Measurements from ENCODE around the gene CABLES1. TPM values are rescaled to one million over a fixed set of nuclear protein-coding genes. Genes with fewer than 3 reads are reported as not detected.

CABLES1 gene
- polyA plus RNA-seq, 1 donor, result 11.1 TPM

- Histone ChIP-seq H3K36me3 (ENCODE audit: control insufficient read depth, insufficient read depth, low read length) (peaks cover 3% of the 10 kb centered on the region), H3K27ac (ENCODE audit: low read length) (no peak overlapping the region), H3K27me3 (ENCODE audit: control insufficient read depth, insufficient read depth, low read length) (no peaks in the 10 kb centered on the region), H3K9me3 (ENCODE audit: control insufficient read depth, low read depth, low read length) (no peaks in the 10 kb centered on the region), H3K4me3 (ENCODE audit: low read length) (no peak overlapping the region), H3K4me1 (ENCODE audit: control insufficient read depth, insufficient read depth, low read length) (no peaks in the 10 kb centered on the region)
- 100% methylated on average over 3 of the region's 10 CpGs for WGBS (ENCODE audit: insufficient coverage, low lambda C conversion rate)
- no peak for DNase-seq
Observed at GRCh38 chr18:23204589-23205235, 69.4 kb downstream of the CABLES1 start.

DNA sequence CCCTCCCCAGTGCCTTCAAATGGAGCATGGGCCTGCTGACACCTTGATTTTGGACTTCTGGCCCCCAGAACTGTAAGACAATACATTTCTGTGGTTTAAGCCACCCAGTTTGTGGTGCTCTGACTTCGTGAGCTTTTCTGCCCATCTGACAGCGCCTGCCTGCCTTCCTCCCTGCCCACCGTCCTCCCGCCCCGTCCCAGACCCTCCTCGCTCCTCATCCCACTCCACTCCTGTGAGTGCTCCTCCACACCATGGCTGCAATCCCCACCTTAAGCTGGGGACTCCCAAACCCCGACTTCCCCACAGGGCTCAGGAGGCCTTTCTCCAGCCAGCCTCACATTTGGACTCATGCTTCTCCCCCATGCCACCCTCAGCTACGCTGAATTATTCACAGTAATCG is 70.7 kb downstream of the CABLES1 start:
- no peak for DNase-seq
- Histone ChIP-seq H3K27ac (ENCODE audit: low read length) (no peak overlapping the region), H3K36me3 (ENCODE audit: control insufficient read depth, insufficient read depth, low read length) (peaks cover 5% of the 10 kb centered on the region), H3K4me1 (ENCODE audit: control insufficient read depth, insufficient read depth, low read length) (no peaks in the 10 kb centered on the region), H3K4me3 (ENCODE audit: low read length) (no peak overlapping the region), H3K9me3 (ENCODE audit: control insufficient read depth, low read depth, low read length) (no peaks in the 10 kb centered on the region), H3K27me3 (ENCODE audit: control insufficient read depth, insufficient read depth, low read length) (no peaks in the 10 kb centered on the region)
- no CpG with 5 or more reads among the region's 9 CpGs for WGBS (ENCODE audit: insufficient coverage, low lambda C conversion rate)

DNA sequence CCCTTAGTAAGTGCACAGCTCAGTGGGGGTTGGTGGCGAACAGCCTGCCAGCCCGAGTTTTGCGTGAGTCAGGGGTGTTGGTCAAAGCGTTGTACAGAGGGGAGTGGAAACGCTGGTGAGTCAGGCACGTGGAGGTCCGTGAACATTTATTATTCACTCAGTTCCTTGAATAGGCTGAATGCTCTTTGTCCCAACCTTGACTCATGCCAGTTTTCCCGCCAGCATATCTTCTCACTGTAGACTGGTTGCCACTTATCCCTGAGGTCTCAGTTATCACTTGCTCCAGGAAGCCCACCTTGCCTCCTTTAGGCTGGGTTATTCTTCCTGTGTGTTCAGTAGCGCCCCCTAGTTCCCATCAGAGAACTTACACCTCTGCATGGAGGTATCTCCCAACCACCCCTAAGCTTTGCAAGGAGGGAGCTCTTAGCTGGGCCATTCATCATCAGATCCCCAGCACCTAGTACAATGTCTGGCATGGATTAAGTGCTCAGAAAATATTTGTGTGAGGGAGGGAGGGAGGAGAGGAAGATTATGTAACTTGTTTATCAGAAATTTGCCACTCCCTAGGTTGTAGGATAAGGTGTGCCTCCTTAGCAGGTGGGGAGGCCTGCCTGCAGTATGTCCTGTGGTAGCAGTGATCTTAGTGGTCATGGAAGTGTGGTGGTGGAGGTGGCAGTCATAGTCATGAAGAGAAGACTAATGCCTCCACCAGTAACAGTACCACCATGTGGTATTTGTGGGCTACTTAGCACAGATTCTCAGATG is 72.1 kb downstream of the CABLES1 start:
- Histone ChIP-seq H3K27me3 (ENCODE audit: control insufficient read depth, insufficient read depth, low read length) (no peaks in the 10 kb centered on the region), H3K36me3 (ENCODE audit: control insufficient read depth, insufficient read depth, low read length) (peaks cover 5% of the 10 kb centered on the region), H3K4me3 (ENCODE audit: low read length) (no peak overlapping the region), H3K9me3 (ENCODE audit: control insufficient read depth, low read depth, low read length) (no peaks in the 10 kb centered on the region), H3K27ac (ENCODE audit: low read length) (no peak overlapping the region), H3K4me1 (ENCODE audit: control insufficient read depth, insufficient read depth, low read length) (no peaks in the 10 kb centered on the region)
- DNase-seq, result no peak
- WGBS (ENCODE audit: insufficient coverage, low lambda C conversion rate), result no CpG with 5 or more reads among the region's 9 CpGs

- no peak for DNase-seq
- 100% methylated on average over 1 of the region's 6 CpGs for WGBS (ENCODE audit: insufficient coverage, low lambda C conversion rate)
- H3K9me3 ChIP-seq (ENCODE audit: control insufficient read depth, low read depth, low read length), result no peaks in the 10 kb centered on the region
- no peak overlapping the region for H3K27ac ChIP-seq (ENCODE audit: low read length)
- no peaks in the 10 kb centered on the region for H3K4me1 ChIP-seq (ENCODE audit: control insufficient read depth, insufficient read depth, low read length)
- no peak overlapping the region for H3K4me3 ChIP-seq (ENCODE audit: low read length)
- no peaks in the 10 kb centered on the region for H3K27me3 ChIP-seq (ENCODE audit: control insufficient read depth, insufficient read depth, low read length)
- peaks cover 5% of the 10 kb centered on the region for H3K36me3 ChIP-seq (ENCODE audit: control insufficient read depth, insufficient read depth, low read length)
Observed at GRCh38 chr18:23207994-23208393, 72.7 kb downstream of the CABLES1 start.

DNA sequence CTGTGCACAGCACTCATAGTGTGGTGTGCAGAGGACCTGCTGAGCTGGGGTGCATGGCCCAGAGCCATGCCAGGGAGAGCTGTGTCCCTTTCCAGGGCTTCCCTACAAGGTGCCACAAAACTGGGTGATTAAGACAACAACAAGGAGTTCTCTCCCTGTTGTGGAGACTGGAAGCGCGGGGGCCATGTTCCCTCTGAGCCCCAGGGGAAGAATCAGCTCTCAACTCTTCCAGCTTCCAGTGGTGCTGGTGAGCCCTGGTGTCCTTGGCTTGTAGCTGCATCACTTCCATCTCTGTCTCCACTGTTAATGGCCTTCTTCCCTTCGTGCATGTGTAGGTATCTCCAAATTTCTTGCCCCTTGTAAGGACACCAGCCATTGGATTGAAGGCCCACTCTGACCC is 73.3 kb downstream of the CABLES1 start:
- DNase-seq, result no peak
- H3K4me1 ChIP-seq (ENCODE audit: control insufficient read depth, insufficient read depth, low read length), result no peaks in the 10 kb centered on the region
- H3K27me3 ChIP-seq (ENCODE audit: control insufficient read depth, insufficient read depth, low read length), result no peaks in the 10 kb centered on the region
- H3K27ac ChIP-seq (ENCODE audit: low read length), result no peak overlapping the region
- no peaks in the 10 kb centered on the region for H3K9me3 ChIP-seq (ENCODE audit: control insufficient read depth, low read depth, low read length)
- H3K36me3 ChIP-seq (ENCODE audit: control insufficient read depth, insufficient read depth, low read length), result peaks cover 5% of the 10 kb centered on the region
- no CpG with 5 or more reads among the region's 3 CpGs for whole genome bisulfite sequencing (ENCODE audit: insufficient coverage, low lambda C conversion rate)
- no peak overlapping the region for H3K4me3 ChIP-seq (ENCODE audit: low read length)

DNA sequence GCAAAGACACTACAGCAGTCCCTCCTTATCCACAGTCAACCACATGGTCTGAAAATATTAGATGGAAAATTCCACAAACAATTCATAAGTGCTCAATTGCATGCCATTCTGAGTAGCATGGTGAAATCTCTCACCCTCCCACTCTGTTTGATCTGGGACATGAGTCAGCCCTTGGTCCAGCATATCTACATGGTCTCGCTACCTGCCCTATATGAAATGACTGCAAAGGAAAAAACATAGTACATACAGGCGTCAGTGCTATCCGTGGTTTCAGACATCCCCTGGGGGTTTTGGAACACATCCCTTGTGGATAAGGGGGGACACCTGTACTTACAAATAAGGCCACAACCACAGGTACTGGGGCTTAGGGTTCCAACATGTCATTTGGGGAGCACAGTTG is 73.7 kb downstream of the CABLES1 start:
- Histone ChIP-seq H3K36me3 (ENCODE audit: control insufficient read depth, insufficient read depth, low read length) (peaks cover 5% of the 10 kb centered on the region), H3K4me1 (ENCODE audit: control insufficient read depth, insufficient read depth, low read length) (no peaks in the 10 kb centered on the region), H3K27me3 (ENCODE audit: control insufficient read depth, insufficient read depth, low read length) (no peaks in the 10 kb centered on the region), H3K9me3 (ENCODE audit: control insufficient read depth, low read depth, low read length) (no peaks in the 10 kb centered on the region), H3K27ac (ENCODE audit: low read length) (no peak overlapping the region), H3K4me3 (ENCODE audit: low read length) (no peak overlapping the region)
- no CpG with 5 or more reads among the region's 3 CpGs for WGBS (ENCODE audit: insufficient coverage, low lambda C conversion rate)
- DNase-seq, result no peak

DNA sequence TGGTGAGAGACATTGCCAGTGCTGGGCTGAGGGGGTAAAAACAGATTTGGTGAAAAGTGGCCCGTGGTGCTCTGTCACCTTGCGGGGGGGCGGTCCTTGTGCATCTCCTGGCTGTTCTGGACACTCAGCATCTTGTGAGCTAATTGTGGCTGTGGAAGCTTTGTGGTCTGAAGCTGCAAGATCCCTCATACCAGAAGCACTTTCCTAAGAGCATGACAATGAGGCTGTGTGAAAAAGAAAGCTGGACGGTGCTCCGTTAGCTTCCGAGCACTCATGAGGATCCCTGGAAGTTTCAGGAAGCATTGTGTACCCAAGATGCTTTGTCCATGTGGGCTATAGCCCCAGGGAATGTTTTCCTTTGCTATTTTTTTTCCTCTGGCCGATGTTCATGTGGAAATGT is 74.5 kb downstream of the CABLES1 start:
- Histone ChIP-seq H3K27ac (ENCODE audit: low read length) (no peak overlapping the region), H3K9me3 (ENCODE audit: control insufficient read depth, low read depth, low read length) (no peaks in the 10 kb centered on the region), H3K4me3 (ENCODE audit: low read length) (no peak overlapping the region), H3K36me3 (ENCODE audit: control insufficient read depth, insufficient read depth, low read length) (peaks cover 10% of the 10 kb centered on the region), H3K4me1 (ENCODE audit: control insufficient read depth, insufficient read depth, low read length) (no peaks in the 10 kb centered on the region), H3K27me3 (ENCODE audit: control insufficient read depth, insufficient read depth, low read length) (no peaks in the 10 kb centered on the region)
- DNase-seq, result no peak
- WGBS (ENCODE audit: insufficient coverage, low lambda C conversion rate), result 100% methylated on average over 1 of the region's 7 CpGs

DNA sequence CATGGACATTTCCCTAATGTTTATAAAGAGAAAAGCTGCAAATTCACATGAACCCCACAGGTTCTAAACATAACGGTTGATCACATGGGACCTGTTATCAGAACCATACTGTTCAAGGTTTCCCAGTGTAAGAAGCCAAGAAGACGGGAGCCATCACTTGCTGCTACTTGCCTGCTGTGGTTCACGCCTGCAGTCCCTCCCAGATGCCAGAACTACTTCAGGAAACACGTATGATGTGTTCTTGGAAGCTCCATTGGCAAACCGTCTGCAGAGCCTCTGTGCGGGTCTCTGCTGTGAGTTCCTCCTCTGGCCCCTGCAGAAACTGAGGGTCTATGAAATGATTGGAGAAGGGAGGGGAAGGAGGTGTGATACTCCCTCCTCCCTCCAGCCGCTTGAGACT is 75.2 kb downstream of the CABLES1 start:
- H3K9me3 ChIP-seq (ENCODE audit: control insufficient read depth, low read depth, low read length), result no peaks in the 10 kb centered on the region
- no peak overlapping the region for H3K4me3 ChIP-seq (ENCODE audit: low read length)
- no peak for DNase-seq
- 100% methylated on average over 1 of the region's 7 CpGs for WGBS (ENCODE audit: insufficient coverage, low lambda C conversion rate)
- H3K27me3 ChIP-seq (ENCODE audit: control insufficient read depth, insufficient read depth, low read length), result no peaks in the 10 kb centered on the region
- H3K36me3 ChIP-seq (ENCODE audit: control insufficient read depth, insufficient read depth, low read length), result peaks cover 11% of the 10 kb centered on the region
- H3K4me1 ChIP-seq (ENCODE audit: control insufficient read depth, insufficient read depth, low read length), result no peaks in the 10 kb centered on the region
- H3K27ac ChIP-seq (ENCODE audit: low read length), result no peak overlapping the region

DNA sequence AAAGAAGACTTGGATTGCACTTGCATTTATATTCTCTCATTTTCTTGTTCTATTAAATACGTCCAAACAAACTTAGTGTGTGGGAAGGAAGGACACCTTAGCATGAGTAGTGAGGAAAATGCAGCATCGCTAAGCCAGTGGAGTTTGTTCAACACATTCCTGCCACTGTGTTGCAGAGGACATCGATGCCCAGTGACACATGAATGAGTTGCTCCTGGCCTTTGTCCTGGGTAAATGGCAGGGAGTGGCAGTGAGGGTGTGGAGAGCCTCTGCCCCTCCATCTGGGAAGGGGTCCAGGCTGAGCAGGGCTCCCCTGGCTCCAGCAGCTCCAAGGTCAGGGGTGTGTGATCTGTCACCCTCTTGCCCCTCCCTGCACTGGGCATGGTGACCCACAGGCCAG is 75.9 kb downstream of the CABLES1 start:
- Histone ChIP-seq H3K27ac (ENCODE audit: low read length) (no peak overlapping the region), H3K36me3 (ENCODE audit: control insufficient read depth, insufficient read depth, low read length) (peaks cover 11% of the 10 kb centered on the region), H3K4me3 (ENCODE audit: low read length) (no peak overlapping the region), H3K27me3 (ENCODE audit: control insufficient read depth, insufficient read depth, low read length) (no peaks in the 10 kb centered on the region), H3K9me3 (ENCODE audit: control insufficient read depth, low read depth, low read length) (no peaks in the 10 kb centered on the region), H3K4me1 (ENCODE audit: control insufficient read depth, insufficient read depth, low read length) (no peaks in the 10 kb centered on the region)
- no peak for DNase-seq
- WGBS (ENCODE audit: insufficient coverage, low lambda C conversion rate), result no CpG with 5 or more reads among the region's 3 CpGs

- no peak overlapping the region for H3K27ac ChIP-seq (ENCODE audit: low read length)
- peaks cover 13% of the 10 kb centered on the region for H3K36me3 ChIP-seq (ENCODE audit: control insufficient read depth, insufficient read depth, low read length)
- H3K27me3 ChIP-seq (ENCODE audit: control insufficient read depth, insufficient read depth, low read length), result no peaks in the 10 kb centered on the region
- no CpG with 5 or more reads among the region's 3 CpGs for WGBS (ENCODE audit: insufficient coverage, low lambda C conversion rate)
- no peaks in the 10 kb centered on the region for H3K4me1 ChIP-seq (ENCODE audit: control insufficient read depth, insufficient read depth, low read length)
- no peak overlapping the region for H3K4me3 ChIP-seq (ENCODE audit: low read length)
- no peaks in the 10 kb centered on the region for H3K9me3 ChIP-seq (ENCODE audit: control insufficient read depth, low read depth, low read length)
- no peak for DNase-seq
Observed at GRCh38 chr18:23212161-23212560, 76.9 kb downstream of the CABLES1 start.

- no peaks in the 10 kb centered on the region for H3K27me3 ChIP-seq (ENCODE audit: control insufficient read depth, insufficient read depth, low read length)
- no peak overlapping the region for H3K4me3 ChIP-seq (ENCODE audit: low read length)
- H3K9me3 ChIP-seq (ENCODE audit: control insufficient read depth, low read depth, low read length), result no peaks in the 10 kb centered on the region
- H3K4me1 ChIP-seq (ENCODE audit: control insufficient read depth, insufficient read depth, low read length), result no peaks in the 10 kb centered on the region
- DNase-seq, result no peak
- peaks cover 15% of the 10 kb centered on the region for H3K36me3 ChIP-seq (ENCODE audit: control insufficient read depth, insufficient read depth, low read length)
- no peak overlapping the region for H3K27ac ChIP-seq (ENCODE audit: low read length)
Observed at GRCh38 chr18:23213200-23213599, 77.9 kb downstream of the CABLES1 start.
